ENCODE measurements around the gene PPM1M. TPM values are rescaled to one million over a fixed set of nuclear protein-coding genes. Genes with fewer than 3 reads are reported as not detected.

PPM1M gene
- total and polyA plus RNA-seq, 2 experiments from 2014 or later = 2.2 to 4.0 TPM

GRCh38 chr3:52208556-52208955 is 37.0 kb upstream of the PPM1M start:
- Histone ChIP-seq H3K9me2 (ENCODE audit: insufficient read depth) (no peaks in the 10 kb centered on the region), H3K27ac (ENCODE audit: low read depth) (no peak overlapping the region), H3K4me1 (ENCODE audit: insufficient read depth) (no peaks in the 10 kb centered on the region), H3K36me3 (ENCODE audit: insufficient read depth) (peaks cover 77% of the 10 kb centered on the region), H3K4me3 (no peak overlapping the region), H4K20me1 (replicated peaks; ENCODE audit: insufficient read depth) (peaks cover 7% of the 10 kb centered on the region; the same call in 1 of the 2 replicates), H2AFZ (no peak overlapping the region), H3F3A (replicated peaks; ENCODE audit: low read depth) (peaks cover 12% of the 10 kb centered on the region), H3K79me2 (replicated peaks; ENCODE audit: insufficient read depth) (no peaks in the 10 kb centered on the region), H3K4me2 (no peak overlapping the region), H3K27me3 (ENCODE audit: insufficient read depth) (no peaks in the 10 kb centered on the region)
- no peak overlapping the region for H3K27ac Mint-ChIP-seq
- H3K27me3 Mint-ChIP-seq (ENCODE audit: insufficient read depth, low read depth, poor library complexity) = peaks cover 3% of the 10 kb centered on the region
- ATAC-seq (no peak), DNase-seq (ENCODE audit: low spot score) (no peak)
- H3K36me3 Mint-ChIP-seq (ENCODE audit: low read depth) = peaks cover 97% of the 10 kb centered on the region
- H3K4me1 Mint-ChIP-seq = no peaks in the 10 kb centered on the region
- H3K9me3 Mint-ChIP-seq = no peaks in the 10 kb centered on the region
- no peak overlapping the region for H3K4me3 Mint-ChIP-seq
- no peak for TF ChIP-seq CTCF (conservative IDR thresholded peaks at IDR 0.05; ENCODE audit: low read depth in 2 of 2)
- TF ChIP-seq EZH2 (IDR thresholded peaks at IDR 0.05; ENCODE audit: low read depth, unreplicated experiment) = no peak

GRCh38 chr3:52210037-52210436 is 35.5 kb upstream of the PPM1M start:
- Histone ChIP-seq H3K36me3 (ENCODE audit: insufficient read depth) (peaks cover 72% of the 10 kb centered on the region), H4K20me1 (replicated peaks; ENCODE audit: insufficient read depth) (peaks cover 7% of the 10 kb centered on the region; the same call in 1 of the 2 replicates), H3K9me2 (ENCODE audit: insufficient read depth) (no peaks in the 10 kb centered on the region), H3K4me2 (no peak overlapping the region), H3K4me3 (no peak overlapping the region), H3K79me2 (replicated peaks; ENCODE audit: insufficient read depth) (no peaks in the 10 kb centered on the region), H3K4me1 (ENCODE audit: insufficient read depth) (no peaks in the 10 kb centered on the region), H3F3A (replicated peaks; ENCODE audit: low read depth) (peaks cover 8% of the 10 kb centered on the region; the same call in 1 of the 2 replicates), H3K27ac (ENCODE audit: low read depth) (no peak overlapping the region), H2AFZ (no peak overlapping the region), H3K27me3 (ENCODE audit: insufficient read depth) (no peaks in the 10 kb centered on the region)
- no peaks in the 10 kb centered on the region for H3K9me3 Mint-ChIP-seq
- peaks cover 3% of the 10 kb centered on the region for H3K27me3 Mint-ChIP-seq (ENCODE audit: insufficient read depth, low read depth, poor library complexity)
- TF ChIP-seq ZNF331 (CRISPR knock-in tag; IDR thresholded peaks at IDR 0.05; ENCODE audit: low read depth) = no peak
- no peak for TF ChIP-seq ZNF462 (CRISPR knock-in tag; IDR thresholded peaks at IDR 0.05)
- TF ChIP-seq ETS1 (IDR thresholded peaks at IDR 0.05) = no peak
- no peak for TF ChIP-seq NANOG (IDR thresholded peaks at IDR 0.05; ENCODE audit: borderline replicate concordance)
- no peak for TF ChIP-seq EZH2 (IDR thresholded peaks at IDR 0.05; ENCODE audit: low read depth, unreplicated experiment)
- no peak for TF ChIP-seq JUNB (IDR thresholded peaks at IDR 0.05; ENCODE audit: unreplicated experiment)
- no peak for TF ChIP-seq POLR2AphosphoS5 (IDR thresholded peaks at IDR 0.05; ENCODE audit: low read depth)
- H3K27ac Mint-ChIP-seq = no peak overlapping the region
- DNase-seq (ENCODE audit: low spot score) = no peak
- H3K4me3 Mint-ChIP-seq = no peak overlapping the region
- H3K36me3 Mint-ChIP-seq (ENCODE audit: low read depth) = peaks cover 97% of the 10 kb centered on the region
- no peaks in the 10 kb centered on the region for H3K4me1 Mint-ChIP-seq
- ATAC-seq = no peak

Measured in GM23338 (cell line).